Measurements from ENCODE around the gene ILK. TPM values are rescaled to one million over a fixed set of nuclear protein-coding genes. Genes with fewer than 3 reads are reported as not detected.

The ILK gene
- total RNA-seq, 1 experiment from 2014 or later = 117 TPM

DNA sequence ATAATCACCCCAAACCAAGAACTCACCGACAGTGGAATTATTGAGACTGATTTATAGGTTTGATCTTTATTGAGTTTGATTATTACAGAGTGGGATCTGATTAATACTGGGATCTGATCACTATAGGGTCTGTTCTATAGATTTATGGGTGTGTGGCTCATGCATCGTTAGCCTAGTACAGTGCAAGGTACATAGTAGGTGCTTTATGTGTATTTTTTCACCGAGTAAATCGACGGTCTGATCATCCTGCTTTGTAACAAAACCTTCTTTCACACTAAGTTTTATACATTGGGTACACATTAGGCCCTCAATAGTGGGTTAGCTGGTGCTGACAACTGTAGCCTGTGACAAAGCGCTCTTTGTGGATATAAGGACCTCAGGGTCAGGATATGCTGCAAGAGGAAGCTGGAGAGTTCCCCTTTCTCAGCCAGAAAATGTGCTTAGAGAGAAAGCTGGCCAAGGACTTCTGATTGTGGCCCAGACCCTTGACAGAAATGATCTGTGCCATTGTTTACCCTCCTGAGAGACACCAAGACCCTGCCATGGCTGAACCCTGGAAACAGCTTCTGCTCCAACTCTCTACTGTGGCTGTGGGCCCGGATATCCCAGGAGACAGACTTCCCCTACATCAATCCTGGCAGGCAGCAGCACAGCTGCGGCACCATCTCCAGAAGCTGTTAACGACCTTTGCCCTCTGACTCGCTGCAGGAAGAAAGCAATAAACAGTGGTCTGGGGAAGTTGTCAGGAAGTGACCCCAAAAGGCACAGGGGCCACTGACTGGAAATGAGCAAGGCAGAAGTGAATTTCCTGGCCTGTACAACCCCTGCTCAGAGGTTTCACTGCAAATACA lies 31.7 kb downstream of the ILK start:
- intact Hi-C loops (cut with micrococcal nuclease; ENCODE audit: unreplicated experiment) = loop anchor here (1.0 kb wide), 1 partner anchor 23 kb away; the partner anchor contains the start of gene TAF10
- H3K4me3 Mint-ChIP-seq (ENCODE audit: unreplicated experiment) = no peak overlapping the region
- no peaks in the 10 kb centered on the region for H3K36me3 Mint-ChIP-seq (ENCODE audit: insufficient read depth, unreplicated experiment)
- Histone ChIP-seq H3K4me3 (ENCODE audit: low read depth, low read length) (no peak overlapping the region), H3K4me1 (peaks cover 16% of the 10 kb centered on the region), H3K36me3 (ENCODE audit: control insufficient read depth, insufficient read depth, low read length) (no peaks in the 10 kb centered on the region), H3K27me3 (replicated peaks; ENCODE audit: control insufficient read depth, insufficient read depth, low read length) (no peaks in the 10 kb centered on the region; the same call in 1 of the 2 replicates), H3K9me3 (no peaks in the 10 kb centered on the region)
- no peaks in the 10 kb centered on the region for H3K4me1 Mint-ChIP-seq (ENCODE audit: low read depth, unreplicated experiment)
- H3K27me3 Mint-ChIP-seq (ENCODE audit: insufficient read depth, unreplicated experiment) = no peaks in the 10 kb centered on the region
- TF ChIP-seq, protein P1, sequence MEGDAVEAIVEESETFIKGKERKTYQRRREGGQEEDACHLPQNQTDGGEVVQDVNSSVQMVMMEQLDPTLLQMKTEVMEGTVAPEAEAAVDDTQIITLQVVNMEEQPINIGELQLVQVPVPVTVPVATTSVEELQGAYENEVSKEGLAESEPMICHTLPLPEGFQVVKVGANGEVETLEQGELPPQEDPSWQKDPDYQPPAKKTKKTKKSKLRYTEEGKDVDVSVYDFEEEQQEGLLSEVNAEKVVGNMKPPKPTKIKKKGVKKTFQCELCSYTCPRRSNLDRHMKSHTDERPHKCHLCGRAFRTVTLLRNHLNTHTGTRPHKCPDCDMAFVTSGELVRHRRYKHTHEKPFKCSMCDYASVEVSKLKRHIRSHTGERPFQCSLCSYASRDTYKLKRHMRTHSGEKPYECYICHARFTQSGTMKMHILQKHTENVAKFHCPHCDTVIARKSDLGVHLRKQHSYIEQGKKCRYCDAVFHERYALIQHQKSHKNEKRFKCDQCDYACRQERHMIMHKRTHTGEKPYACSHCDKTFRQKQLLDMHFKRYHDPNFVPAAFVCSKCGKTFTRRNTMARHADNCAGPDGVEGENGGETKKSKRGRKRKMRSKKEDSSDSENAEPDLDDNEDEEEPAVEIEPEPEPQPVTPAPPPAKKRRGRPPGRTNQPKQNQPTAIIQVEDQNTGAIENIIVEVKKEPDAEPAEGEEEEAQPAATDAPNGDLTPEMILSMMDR (IDR thresholded peaks at IDR 0.05; ENCODE audit: insufficient read depth in 1 of 2, low read depth in 1 of 2, low read length in 1 of 2, severe bottlenecking in 1 of 2, unreplicated experiment in 1 of 2) = no peak
- BruUV-seq (replicated peaks) = no TSS peak
- no peak overlapping the region for H3K27ac Mint-ChIP-seq (ENCODE audit: unreplicated experiment)
- ChIA-PET POLR2A (interaction anchor here (0.6 to 1.0 kb wide), 3 partner anchors 24 to 48 kb away, joined by 3 to 7 read pairs (median 4); partner anchors contain the start of genes MRPL17 and TAF10), CTCF (interaction anchor here (0.8 kb wide), 1 partner anchor 32 kb away, joined by 3 read pairs; no protein-coding TSS in a partner anchor)
- H3K9me3 Mint-ChIP-seq (ENCODE audit: unreplicated experiment) = no peaks in the 10 kb centered on the region
- DNase-seq = peak; percentile 22 to 67

DNA sequence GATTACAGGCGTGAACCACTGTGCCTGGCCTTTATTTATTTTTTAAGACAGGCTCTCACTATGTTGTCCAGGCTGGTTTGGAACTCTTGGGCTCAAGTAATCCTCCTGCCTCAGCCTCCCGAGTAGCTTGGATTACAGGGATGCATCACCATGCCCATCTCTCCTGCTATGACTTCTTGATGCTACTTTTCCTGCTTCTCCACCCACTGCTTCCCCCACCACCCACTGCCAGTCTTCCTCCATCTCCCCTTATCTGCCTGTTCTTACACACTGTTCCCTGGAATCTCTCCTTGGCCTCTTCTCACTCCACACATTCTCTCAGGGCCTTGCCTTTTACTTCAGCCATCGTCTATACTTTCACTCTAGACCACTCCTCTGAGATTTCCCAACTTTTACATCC lies 32.9 kb downstream of the ILK start:
- Mint-ChIP-seq H3K4me3 (ENCODE audit: unreplicated experiment) (no peak overlapping the region), H3K9me3 (ENCODE audit: unreplicated experiment) (no peaks in the 10 kb centered on the region), H3K36me3 (ENCODE audit: insufficient read depth, unreplicated experiment) (no peaks in the 10 kb centered on the region), H3K27me3 (ENCODE audit: insufficient read depth, unreplicated experiment) (no peaks in the 10 kb centered on the region), H3K4me1 (ENCODE audit: low read depth, unreplicated experiment) (no peaks in the 10 kb centered on the region), H3K27ac (ENCODE audit: unreplicated experiment) (no peak overlapping the region)
- no TSS peak for BruUV-seq (replicated peaks)
- Histone ChIP-seq H3K9me3 (no peaks in the 10 kb centered on the region), H3K36me3 (ENCODE audit: control insufficient read depth, insufficient read depth, low read length) (no peaks in the 10 kb centered on the region), H3K27me3 (replicated peaks; ENCODE audit: control insufficient read depth, insufficient read depth, low read length) (no peaks in the 10 kb centered on the region), H3K4me1 (peaks cover 16% of the 10 kb centered on the region), H3K4me3 (ENCODE audit: low read depth, low read length) (no peak overlapping the region)
- DNase-seq = no peak
- TF ChIP-seq, protein P1 (IDR thresholded peaks at IDR 0.05; ENCODE audit: insufficient read depth in 1 of 2, low read depth in 1 of 2, low read length in 1 of 2, severe bottlenecking in 1 of 2, unreplicated experiment in 1 of 2) = no peak
- CTCF ChIA-PET = no interaction called here
- intact Hi-C loops (cut with micrococcal nuclease; ENCODE audit: unreplicated experiment) = no loop called here
- POLR2A ChIA-PET = no interaction called here

DNA sequence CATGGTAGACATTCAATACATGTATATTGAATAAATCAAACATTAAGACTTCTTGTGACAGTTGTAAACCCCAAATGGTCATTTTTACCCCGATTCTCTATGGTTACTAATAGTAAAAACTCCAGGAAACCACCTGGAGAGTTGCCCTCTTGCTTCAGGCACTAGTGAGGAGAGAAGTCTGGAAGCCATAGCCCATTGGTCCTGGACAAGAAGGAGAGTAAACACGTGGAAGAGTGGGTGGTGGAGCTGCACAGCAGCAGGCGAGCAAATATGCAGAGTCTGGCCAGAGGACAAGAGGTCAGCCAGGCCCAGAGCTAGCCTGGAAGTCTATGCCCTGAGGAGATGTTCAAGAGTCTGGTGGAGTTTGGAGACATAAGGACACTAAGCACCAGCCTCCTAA lies 34.3 kb downstream of the ILK start:
- DNase-seq = no peak
- no peaks in the 10 kb centered on the region for H3K4me1 Mint-ChIP-seq (ENCODE audit: low read depth, unreplicated experiment)
- intact Hi-C loops (cut with micrococcal nuclease; ENCODE audit: unreplicated experiment) = loop anchor here (1.0 kb wide), 1 partner anchor 107 kb away; no protein-coding TSS in a partner anchor
- H3K9me3 ChIP-seq = no peaks in the 10 kb centered on the region
- no peaks in the 10 kb centered on the region for H3K36me3 Mint-ChIP-seq (ENCODE audit: insufficient read depth, unreplicated experiment)
- CTCF ChIA-PET = interaction anchor here (0.9 to 1.2 kb wide), 2 partner anchors 14 to 107 kb away, joined by 3 to 6 read pairs; no protein-coding TSS in a partner anchor
- peaks cover 16% of the 10 kb centered on the region for H3K4me1 ChIP-seq
- H3K4me3 ChIP-seq (ENCODE audit: low read depth, low read length) = no peak overlapping the region
- POLR2A ChIA-PET = no interaction called here
- H3K36me3 ChIP-seq (ENCODE audit: control insufficient read depth, insufficient read depth, low read length) = no peaks in the 10 kb centered on the region
- H3K27ac Mint-ChIP-seq (ENCODE audit: unreplicated experiment) = no peak overlapping the region
- no peak overlapping the region for H3K4me3 Mint-ChIP-seq (ENCODE audit: unreplicated experiment)
- no TSS peak for BruUV-seq (replicated peaks)
- H3K9me3 Mint-ChIP-seq (ENCODE audit: unreplicated experiment) = no peaks in the 10 kb centered on the region
- no peaks in the 10 kb centered on the region for H3K27me3 Mint-ChIP-seq (ENCODE audit: insufficient read depth, unreplicated experiment)
- TF ChIP-seq, protein P1 (IDR thresholded peaks at IDR 0.05; ENCODE audit: insufficient read depth in 1 of 2, low read depth in 1 of 2, low read length in 1 of 2, severe bottlenecking in 1 of 2, unreplicated experiment in 1 of 2) = no peak
- H3K27me3 ChIP-seq (replicated peaks; ENCODE audit: control insufficient read depth, insufficient read depth, low read length) = no peaks in the 10 kb centered on the region; the same call in 1 of the 2 replicates

Data from Caco-2 (cell line).